K562 (cell line): ENCODE data around the gene SYNGR3. TPM values are rescaled to one million over a fixed set of nuclear protein-coding genes. Genes with fewer than 3 reads are reported as not detected.

Experiments
- ATAC-seq: fragments of 200-7000 bp; cut with Tn5 transposase; 3 replicates; pipeline ENCODE4 v1.9.1; 2020; ENCODE audit warnings: moderate library complexity
- BruUV-seq: library from RNA; stranded (reverse); fragments of 400-500 nt; replicated peaks from 2 replicates; lab custom pipeline; 2021; lab: Mats Ljungman, UMichigan
- CTCF ChIA-PET: fragments of 300-600 bp; formaldehyde crosslinking; extraction: SDS; loops from one replicate; lab custom pipeline; 2021; ENCODE audit warnings: low intra/inter-chr PET ratio; lab: Yijun Ruan, JAX
- POLR2A ChIA-PET: fragments of 300-600, 350-650 bp; sonication (Branson Sonifier 250); formaldehyde crosslinking; extraction: SDS; loops from one replicate; lab custom pipeline; 2021; ENCODE audit warnings: antibody characterized with exemption, inconsistent platforms; lab: Yijun Ruan, JAX
- DNase-seq, 4 experiments: peaks; one replicate each; pipeline versions ENCODE4 v3.0.0 to v3.0.0-alpha.2; 2011 to 2018; ENCODE audit warnings: low spot score in 3 of 4, mixed read lengths in 3 of 4; ENCODE audit errors: extremely low read depth in 1 of 4
- FAIRE-seq: peaks from 2 replicates; lab custom pipeline; 2011; peaks lifted over from hg19 to GRCh38; lab: Jason Lieb, UNC
- H2AFZ ChIP-seq: 2 replicates; pipeline ENCODE4 v1.6.0; 2011; ENCODE audit warnings: low read depth, low read length, control low read depth, inconsistent platforms
- H3K27ac ChIP-seq: fragments of 200-600 bp; 3 replicates; pipeline ENCODE4 v1.8.0; 2011; ENCODE audit warnings: low read depth, mild to moderate bottlenecking, control low read depth, inconsistent platforms, low read length, moderate library complexity, mixed read lengths; ENCODE audit errors: extremely low read depth
- H3K27me3 ChIP-seq, 2 experiments: fragments of 300-600 bp in 1 of 2; 2 replicates in 1 of 2; 3 replicates in 1 of 2; pipeline versions ENCODE4 v1.6.0 to v1.8.0; 2011; ENCODE audit warnings: inconsistent platforms in 2 of 2, low read length in 2 of 2, mild to moderate bottlenecking in 1 of 2, mixed read lengths in 1 of 2, moderate library complexity in 1 of 2; ENCODE audit not compliant: control insufficient read depth in 2 of 2, insufficient read depth in 2 of 2
- H3K36me3 ChIP-seq: fragments of 300-600 bp; 3 replicates; pipeline ENCODE4 v1.8.0; 2011; ENCODE audit warnings: mild to moderate bottlenecking, low read length, inconsistent platforms; ENCODE audit not compliant: control insufficient read depth, insufficient read depth
- H3K4me1 ChIP-seq, 2 experiments: fragments of 200-600 bp in 1 of 2; replicated peaks in 1 of 2; 2 replicates in 1 of 2; 3 replicates in 1 of 2; pipeline versions ENCODE4 v1.5.1 to v1.8.0; 2011; ENCODE audit warnings: inconsistent platforms in 2 of 2, low read length in 2 of 2, mild to moderate bottlenecking in 1 of 2, mixed read lengths in 1 of 2, moderate library complexity in 1 of 2; ENCODE audit not compliant: control insufficient read depth in 2 of 2, insufficient read depth in 2 of 2
- H3K4me2 ChIP-seq: 2 replicates; pipeline ENCODE4 v1.6.1; 2011; ENCODE audit warnings: low read length, control low read depth, inconsistent platforms, mixed read lengths; ENCODE audit not compliant: insufficient read depth
- H3K4me3 ChIP-seq: fragments of 200-600 bp; sonication (generic), shearing (Covaris generic); 2 replicates; pipeline ENCODE4 v1.5.1; 2016; ENCODE audit warnings: control low read depth, inconsistent platforms
- H3K79me2 ChIP-seq: fragments of 200-600 bp; 3 replicates; pipeline ENCODE4 v1.8.0; 2011; ENCODE audit warnings: low read length, inconsistent platforms; ENCODE audit not compliant: control insufficient read depth, insufficient read depth
- H3K9ac ChIP-seq, 2 experiments: 2 replicates each; pipeline versions ENCODE4 v1.6.0 to v1.6.1; 2011; ENCODE audit warnings: low read depth in 2 of 2, low read length in 2 of 2, control low read depth in 1 of 2, inconsistent platforms in 1 of 2, mild to moderate bottlenecking in 1 of 2, mixed read lengths in 1 of 2; ENCODE audit not compliant: insufficient read depth in 1 of 2
- H3K9me1 ChIP-seq: one replicate; pipeline ENCODE4 v1.6.0; 2011; ENCODE audit warnings: inconsistent platforms, mild to moderate bottlenecking, low read length, moderate library complexity; ENCODE audit not compliant: control insufficient read depth, insufficient read depth
- H3K9me3 ChIP-seq: replicated peaks from 2 replicates; pipeline ENCODE4 v1.5.1; 2011; ENCODE audit warnings: low read depth, low read length, inconsistent platforms; ENCODE audit not compliant: control insufficient read depth, insufficient read depth
- H4K20me1 ChIP-seq: replicated peaks from 2 replicates; pipeline ENCODE4 v1.6.1; 2011; ENCODE audit warnings: low read length, inconsistent platforms, mixed read lengths; ENCODE audit not compliant: control insufficient read depth, insufficient read depth
- ARID4B ChIP-seq: sonication (generic); formaldehyde crosslinking; IDR thresholded peaks from 2 replicates; pipeline ENCODE4 v1.8.0; 2022; ENCODE audit warnings: mild to moderate bottlenecking, missing genetic modification reagents
- DEAF1 ChIP-seq: fragments of 450-650 bp; formaldehyde crosslinking; IDR thresholded peaks from 2 replicates; pipeline ENCODE4 v1.4.0; 2020; ENCODE audit warnings: mild to moderate bottlenecking, moderate library complexity
- ELK1 ChIP-seq: sonication (generic); formaldehyde crosslinking; IDR thresholded peaks from 2 replicates; pipeline ENCODE4 v1.8.1; 2022; ENCODE audit warnings: missing genetic modification reagents
- HOXB6 ChIP-seq: fragments of 250-450 bp; sonication (Bioruptor Pico); IDR thresholded peaks from 2 replicates; pipeline ENCODE4 v1.5.1; 2022; ENCODE audit warnings: mild to moderate bottlenecking, borderline replicate concordance
- NFRKB ChIP-seq: fragments of 450-650 bp; IDR thresholded peaks from 2 replicates; pipeline ENCODE4 v1.6.1; 2016; ENCODE audit warnings: low read depth
- PRMT5 ChIP-seq: sonication (generic); formaldehyde crosslinking; IDR thresholded peaks from 2 replicates; pipeline ENCODE4 v1.5.0; 2020; ENCODE audit warnings: missing genetic modification reagents
- YBX1 ChIP-seq: fragments of 450-650 bp; IDR thresholded peaks from 2 replicates; pipeline ENCODE4 v1.7.1; 2016; ENCODE audit warnings: mild to moderate bottlenecking
- ZBTB43 ChIP-seq: sonication (generic); formaldehyde crosslinking; IDR thresholded peaks from 2 replicates; pipeline ENCODE4 v1.8.0; 2023; ENCODE audit warnings: mild to moderate bottlenecking, missing genetic modification reagents
- ZNF717 ChIP-seq: fragments of 250-450 bp; sonication (Bioruptor Pico); IDR thresholded peaks from 2 replicates; pipeline ENCODE4 v1.5.0; 2021
- WGBS: fragments of 100-300 bp; shearing (Covaris generic); methylation state at CpG from one replicate; pipeline ENCODE4 v1.1.6; 2016; ENCODE audit warnings: low coverage, mixed read lengths; ENCODE audit not compliant: insufficient coverage; ENCODE audit errors: missing lambda C conversion rate; 5-methylcytosine and 5-hydroxymethylcytosine counted together
- in situ Hi-C: fragments of 300-500 bp; cut with MboI; formaldehyde crosslinking; loops from 4 replicates; pipeline ENCODE4 v1.15.0; 2018; ENCODE audit warnings: inconsistent platforms, mixed read lengths
- intact Hi-C: fragments of 100-400 bp; cut with micrococcal nuclease; formaldehyde crosslinking; loops from 2 replicates; pipeline ENCODE4 v1.14.2; 2022
- polyA plus RNA-seq, 8 experiments: library from polyadenylated mRNA; depleted of rRNA in 4 of 8; stranded (reverse) in 5 of 8; unstranded in 3 of 8; fragments of >200 nt; fragmentation: Nextera tagmentation in 2 of 8; fragmentation: Illumina TruSeq in 1 of 8; extraction: Ambion mirVana in 2 of 8; extraction: Trizol in 1 of 8; gene quantifications; 2 replicates each; pipeline versions ENCODE4 v1.2.1 to v1.2.3, GENCODE V29; 2011 to 2014; ENCODE audit warnings: inconsistent platforms in 1 of 8, missing spikeins in 1 of 8
- total RNA-seq, 7 experiments: library from RNA; depleted of rRNA in 6 of 7; stranded (reverse); fragments of >200 nt in 6 of 7; fragmentation: Illumina TruSeq in 2 of 7; extraction: Trizol in 2 of 7; gene quantifications; 2 replicates each; pipeline versions ENCODE4 v1.2.1 to v1.2.3, GENCODE V29; 2011 to 2021; ENCODE audit warnings: low replicate concordance in 1 of 7

SYNGR3 gene
- total and polyA plus RNA-seq, 9 of the 15 experiments (the other 6 are each of a cell fraction or from before 2014, with no cell fraction given), result 3.7 to 69.2 (median 36.3) TPM

- TF ChIP-seq PRMT5 (CRISPR knock-in tag) (no peak), DEAF1 (CRISPR knock-in tag) (no peak), HOXB6 (CRISPR knock-in tag) (no peak), ELK1 (CRISPR knock-in tag) (no peak)
These were observed 30.4 kb downstream of the SYNGR3 start (continued) for GRCh38 chr16:2019921-2020831.

GRCh38 chr16:2022723-2023091 is 32.9 kb downstream of the SYNGR3 start:
- Histone ChIP-seq H3K4me2 (peak overlapping the region; percentile 87), H3K27me3 (no peaks in the 10 kb centered on the region), H3K9ac (peak overlapping the region; percentile 44 to 89; a peak in 3 of 4 replicates), H2AFZ (peak overlapping the region; percentile 99), H3K9me3 (no peaks in the 10 kb centered on the region), H3K36me3 (no peaks in the 10 kb centered on the region), H3K27ac (no peak overlapping the region), H3K4me3 (peak overlapping the region; percentile 41), H3K9me1 (no peaks in the 10 kb centered on the region), H3K79me2 (peaks cover 8% of the 10 kb centered on the region; the same call in 2 of the 3 replicates), H3K4me1 (peaks cover 17 to 73% of the 10 kb centered on the region in 2 experiments; a peak in 4 of 5 replicates), H4K20me1 (0 out of 2 replicates have a peak, but pooled peaks cover 4% of the 10 kb centered on the region)
- ATAC-seq (peak; percentile 40), DNase-seq (peak; percentile 64 to 73 (median 68)), FAIRE-seq (no peak)
- in situ Hi-C loops, result loop anchor here (5.0 kb wide), 1 partner anchor 120 kb away; no protein-coding TSS in a partner anchor
- BruUV-seq, result no TSS peak
- intact Hi-C loops, result loop anchor here (1.0 to 5.0 kb wide), 2 partner anchors 118 to 245 kb away; partner anchors contain the start of gene RNPS1
- ChIA-PET CTCF (interaction anchor here (0.7 to 2.1 kb wide), 3 partner anchors 25 to 132 kb away, joined by 3 to 15 read pairs (median 5); partner anchors contain the start of genes NTHL1, TRAF7 and TSC2), POLR2A (interaction anchor here (0.6 to 3.3 kb wide), 2 partner anchors 66 to 131 kb away, joined by 4 to 35 read pairs; partner anchors contain the start of gene TRAF7)
- WGBS, result 9% methylated on average over 10 of the region's 14 CpGs
- TF ChIP-seq ZBTB43 (CRISPR knock-in tag), result no peak
- 0 out of 2 replicates have a peak, but pooled peaks have one; percentile 1 for TF ChIP-seq ARID4B (CRISPR knock-in tag)
- no peak for TF ChIP-seq NFRKB
- no peak for TF ChIP-seq YBX1
- no peak for TF ChIP-seq ZNF717
